Fibroblast of lung (primary cell): ENCODE measurements around the gene RNF123.

Experiments used
- EZH2 ChIP-seq: IDR thresholded peaks from 2 replicates; pipeline ENCODE4 v1.5.1; 2012; ENCODE audit warnings: low read length, control low read depth, mild to moderate bottlenecking; ENCODE audit errors: missing control alignments
- TF ChIP-seq, protein P1 (sequence below), 2 donors: IDR thresholded peaks in 1 of 2; conservative IDR thresholded peaks in 1 of 2; 1 replicate in 1 of 2; 2 replicates in 1 of 2; pipeline ENCODE4 v1.5.1; 2011 to 2012; ENCODE audit warnings: low read length in 2 of 2, control low read depth in 1 of 2, inconsistent platforms in 1 of 2, low read depth in 1 of 2, mild to moderate bottlenecking in 1 of 2

DNA sequence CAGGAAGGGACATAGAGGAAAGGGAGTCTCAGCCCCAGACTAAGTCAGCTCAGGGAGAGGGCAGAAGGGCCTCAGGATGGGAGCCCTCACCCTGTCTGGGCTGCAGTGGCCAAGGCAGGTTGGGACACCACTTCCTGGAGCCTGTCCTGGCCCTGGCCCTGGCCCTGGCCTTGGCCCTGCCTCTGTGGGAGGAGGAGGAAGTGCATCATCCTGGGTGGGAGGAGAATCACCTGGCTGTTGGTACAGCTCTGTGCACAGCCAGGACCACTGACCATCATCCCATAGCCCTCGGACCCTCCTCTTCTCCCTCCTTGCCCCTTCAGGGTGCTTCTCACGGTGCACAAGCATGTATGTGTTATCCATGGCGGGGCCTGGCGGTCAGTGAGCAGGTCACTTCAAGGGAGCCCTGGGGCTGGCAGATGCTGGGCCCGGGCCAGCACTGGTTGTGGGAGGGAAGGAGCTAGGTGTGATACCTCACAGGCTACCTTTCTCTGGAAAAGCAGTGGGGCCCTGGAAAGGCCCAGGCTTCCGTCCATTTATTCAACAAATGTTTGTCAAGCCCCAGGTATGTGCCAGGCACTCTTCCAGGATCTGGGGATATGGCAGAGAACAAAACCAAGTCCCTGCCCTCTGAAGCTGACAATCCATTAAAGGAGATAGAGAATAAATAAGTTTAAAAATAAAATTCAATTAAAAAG lies 23.4 kb upstream of the RNF123 start:
- TF ChIP-seq, protein P1, sequence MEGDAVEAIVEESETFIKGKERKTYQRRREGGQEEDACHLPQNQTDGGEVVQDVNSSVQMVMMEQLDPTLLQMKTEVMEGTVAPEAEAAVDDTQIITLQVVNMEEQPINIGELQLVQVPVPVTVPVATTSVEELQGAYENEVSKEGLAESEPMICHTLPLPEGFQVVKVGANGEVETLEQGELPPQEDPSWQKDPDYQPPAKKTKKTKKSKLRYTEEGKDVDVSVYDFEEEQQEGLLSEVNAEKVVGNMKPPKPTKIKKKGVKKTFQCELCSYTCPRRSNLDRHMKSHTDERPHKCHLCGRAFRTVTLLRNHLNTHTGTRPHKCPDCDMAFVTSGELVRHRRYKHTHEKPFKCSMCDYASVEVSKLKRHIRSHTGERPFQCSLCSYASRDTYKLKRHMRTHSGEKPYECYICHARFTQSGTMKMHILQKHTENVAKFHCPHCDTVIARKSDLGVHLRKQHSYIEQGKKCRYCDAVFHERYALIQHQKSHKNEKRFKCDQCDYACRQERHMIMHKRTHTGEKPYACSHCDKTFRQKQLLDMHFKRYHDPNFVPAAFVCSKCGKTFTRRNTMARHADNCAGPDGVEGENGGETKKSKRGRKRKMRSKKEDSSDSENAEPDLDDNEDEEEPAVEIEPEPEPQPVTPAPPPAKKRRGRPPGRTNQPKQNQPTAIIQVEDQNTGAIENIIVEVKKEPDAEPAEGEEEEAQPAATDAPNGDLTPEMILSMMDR (conservative IDR thresholded peaks at IDR 0.05 in 1 of 2, IDR thresholded peaks at IDR 0.05 in 1 of 2; ENCODE audit: low read depth in 1 of 2, low read length in 2 of 2) = no peak
- no peak for TF ChIP-seq EZH2
